Esophagus muscularis mucosa (tissue), 3 donors: ENCODE measurements around the gene GNG7.

Source experiments
- CTCF ChIP-seq, 3 experiments: fragments of 200-600 bp in 2 of 3; fragments of 450-650 bp in 1 of 3; sonication (generic) in 2 of 3; IDR thresholded peaks; one replicate each; pipeline ENCODE4 v1.5.1; 2017 to 2019; ENCODE audit warnings: antibody characterized with exemption in 3 of 3, mild to moderate bottlenecking in 2 of 3, moderate library complexity in 1 of 3
- POLR2A ChIP-seq: fragments of 450-650 bp; IDR thresholded peaks from one replicate; pipeline ENCODE4 v1.6.1; 2017; ENCODE audit warnings: antibody characterized with exemption, moderate library complexity, mild to moderate bottlenecking, low read depth
- POLR2AphosphoS5 ChIP-seq, 2 donors: sonication (generic); formaldehyde crosslinking; IDR thresholded peaks; one replicate each; pipeline ENCODE4 v1.6.1; 2017; ENCODE audit warnings: antibody characterized with exemption in 2 of 2

GRCh38 chr19:2573916-2574315, 128.6 kb downstream of the GNG7 start:
- TF ChIP-seq CTCF (IDR thresholded peaks at IDR 0.05) (no peak), POLR2AphosphoS5 (IDR thresholded peaks at IDR 0.05) (no peak), POLR2A (no peak)
